Fibroblast of the aortic adventitia (primary cell): ENCODE data around the gene SNCA. TPM values are rescaled to one million over a fixed set of nuclear protein-coding genes. Genes with fewer than 3 reads are reported as not detected.
A peak's percentile ranks its signal among the peaks of the same experiment; 100 is the strongest.

Source experiments
- DNase-seq: peaks from one replicate; pipeline ENCODE4 v3.0.0-alpha.2; 2010; ENCODE audit warnings: low read depth
- H3K4me3 ChIP-seq: 2 replicates; pipeline ENCODE4 v1.5.1; 2011; ENCODE audit warnings: low read depth, mild to moderate bottlenecking, control low read depth, low read length, moderate library complexity
- CTCF ChIP-seq: IDR thresholded peaks from 2 replicates; pipeline ENCODE4 v1.5.1; 2011; ENCODE audit warnings: mild to moderate bottlenecking, low read length, control low read depth, inconsistent platforms; ENCODE audit not compliant: insufficient read depth
- total RNA-seq: library from RNA; depleted of rRNA; stranded (reverse); fragments of >200 nt; gene quantifications from 2 replicates; pipeline ENCODE4 v1.2.3, GENCODE V29; 2012; ENCODE audit warnings: low replicate concordance

SNCA gene
- total RNA-seq, 1 donor = 2.3 TPM

- no peak for TF ChIP-seq CTCF
- no peak overlapping the region for H3K4me3 ChIP-seq
- peak; percentile 81 for DNase-seq
Measured at GRCh38 chr4:89752932-89753598, 83.9 kb downstream of the SNCA start.

- no peak for TF ChIP-seq CTCF
- no peak for DNase-seq
- no peak overlapping the region for H3K4me3 ChIP-seq
Measured at GRCh38 chr4:89751416-89751815, 85.5 kb downstream of the SNCA start.

- no peak overlapping the region for H3K4me3 ChIP-seq
- DNase-seq = no peak
- TF ChIP-seq CTCF = no peak
Measured at GRCh38 chr4:89746377-89746776, 90.6 kb downstream of the SNCA start.

- no peak for DNase-seq
- H3K4me3 ChIP-seq = no peak overlapping the region
- no peak for TF ChIP-seq CTCF
Measured at GRCh38 chr4:89745708-89746107, 91.3 kb downstream of the SNCA start.

GRCh38 chr4:89744914-89745313, 92.0 kb downstream of the SNCA start:
- TF ChIP-seq CTCF = no peak
- DNase-seq = no peak
- H3K4me3 ChIP-seq = no peak overlapping the region

GRCh38 chr4:89741768-89742167, 95.2 kb downstream of the SNCA start:
- DNase-seq = no peak
- TF ChIP-seq CTCF = no peak
- H3K4me3 ChIP-seq = no peak overlapping the region
